ENCODE data around the gene TUFM.

DNA sequence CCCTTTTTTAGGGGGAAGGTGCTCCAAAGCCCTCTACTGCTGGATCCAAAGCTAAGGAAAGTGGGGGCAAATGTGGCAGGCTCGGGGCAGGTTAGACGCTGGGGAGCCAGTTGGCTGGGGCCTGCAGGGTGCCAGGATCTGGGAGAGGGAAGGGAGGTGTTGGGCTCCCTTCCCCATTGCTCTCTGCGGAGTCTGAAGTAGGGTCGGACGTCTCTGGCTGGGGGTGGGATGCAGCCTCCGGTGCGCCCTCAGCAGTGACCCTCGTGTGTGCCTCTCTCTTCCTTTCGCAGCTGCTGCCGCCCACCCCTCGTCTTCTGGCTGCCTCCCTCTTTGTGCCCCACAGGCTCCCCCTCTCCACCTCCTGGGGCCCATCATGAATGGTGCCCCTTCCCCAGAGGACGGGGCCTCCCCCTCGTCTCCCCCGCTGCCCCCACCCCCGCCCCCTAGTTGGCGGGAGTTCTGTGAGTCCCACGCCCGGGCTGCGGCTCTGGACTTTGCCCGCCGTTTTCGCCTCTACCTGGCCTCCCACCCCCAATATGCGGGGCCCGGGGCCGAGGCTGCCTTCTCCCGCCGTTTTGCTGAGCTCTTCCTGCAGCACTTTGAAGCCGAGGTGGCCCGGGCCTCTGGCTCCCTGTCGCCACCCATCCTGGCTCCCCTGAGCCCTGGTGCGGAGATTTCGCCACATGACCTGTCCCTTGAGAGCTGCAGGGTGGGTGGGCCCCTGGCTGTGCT lies 19.7 kb upstream of the TUFM start:
- no peak for TF ChIP-seq POLR2A (IDR thresholded peaks at IDR 0.05)
- TF ChIP-seq, protein P1, sequence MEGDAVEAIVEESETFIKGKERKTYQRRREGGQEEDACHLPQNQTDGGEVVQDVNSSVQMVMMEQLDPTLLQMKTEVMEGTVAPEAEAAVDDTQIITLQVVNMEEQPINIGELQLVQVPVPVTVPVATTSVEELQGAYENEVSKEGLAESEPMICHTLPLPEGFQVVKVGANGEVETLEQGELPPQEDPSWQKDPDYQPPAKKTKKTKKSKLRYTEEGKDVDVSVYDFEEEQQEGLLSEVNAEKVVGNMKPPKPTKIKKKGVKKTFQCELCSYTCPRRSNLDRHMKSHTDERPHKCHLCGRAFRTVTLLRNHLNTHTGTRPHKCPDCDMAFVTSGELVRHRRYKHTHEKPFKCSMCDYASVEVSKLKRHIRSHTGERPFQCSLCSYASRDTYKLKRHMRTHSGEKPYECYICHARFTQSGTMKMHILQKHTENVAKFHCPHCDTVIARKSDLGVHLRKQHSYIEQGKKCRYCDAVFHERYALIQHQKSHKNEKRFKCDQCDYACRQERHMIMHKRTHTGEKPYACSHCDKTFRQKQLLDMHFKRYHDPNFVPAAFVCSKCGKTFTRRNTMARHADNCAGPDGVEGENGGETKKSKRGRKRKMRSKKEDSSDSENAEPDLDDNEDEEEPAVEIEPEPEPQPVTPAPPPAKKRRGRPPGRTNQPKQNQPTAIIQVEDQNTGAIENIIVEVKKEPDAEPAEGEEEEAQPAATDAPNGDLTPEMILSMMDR (IDR thresholded peaks at IDR 0.05) = no peak
